ENCODE measurements around the gene GNPNAT1.

Gene GNPNAT1

GRCh38 chr14:52791223-52792096 lies at the start of gene GNPNAT1:
Gene GNPNAT1, minus strand, starts transcription at chr14:52791607. Its CDS starts 6,957 bp downstream, at chr14:52784650.
- peak; percentile 72 for DNase-seq

DNA sequence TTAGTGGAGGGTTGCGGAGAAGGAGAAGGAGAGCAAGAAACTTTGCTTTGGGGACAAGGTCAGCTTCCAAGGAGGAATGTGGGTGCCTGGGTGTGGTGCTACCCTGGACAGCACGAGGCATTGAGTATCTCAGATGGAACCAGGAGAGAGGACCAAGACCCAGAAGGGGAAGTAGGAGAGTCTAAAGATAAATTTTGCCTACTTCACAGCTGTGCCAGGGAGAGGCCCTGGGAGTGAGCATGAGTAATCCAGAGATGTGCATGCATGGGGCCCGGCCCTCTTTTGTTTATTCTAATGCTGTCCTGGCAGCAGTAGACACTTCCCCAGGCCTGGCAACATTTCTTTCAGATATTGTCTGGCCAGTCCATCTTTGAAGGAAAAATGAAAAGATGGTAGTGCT lies 49.5 kb upstream of the GNPNAT1 start:
- no peak for DNase-seq

DNA sequence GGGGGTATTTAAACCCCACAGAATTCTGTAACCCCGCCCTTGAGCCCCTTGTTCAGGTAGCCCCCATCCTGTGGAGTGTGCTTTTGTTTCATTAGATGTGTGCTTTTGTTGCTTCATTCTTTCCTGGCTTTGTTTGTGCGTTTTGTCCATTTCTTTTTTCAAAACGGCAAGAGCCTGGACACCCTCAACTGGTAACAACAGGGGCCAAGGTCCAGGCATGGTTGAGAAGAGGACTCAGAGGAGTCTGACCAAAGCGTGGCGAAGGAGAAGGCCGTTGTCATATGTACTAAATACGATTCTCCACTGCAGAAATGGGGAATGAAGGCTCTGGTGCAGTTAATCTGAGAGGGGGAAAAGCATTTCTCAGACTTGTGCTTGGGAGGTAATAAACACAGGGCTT lies 46.0 kb upstream of the GNPNAT1 start:
- DNase-seq = no peak

DNA sequence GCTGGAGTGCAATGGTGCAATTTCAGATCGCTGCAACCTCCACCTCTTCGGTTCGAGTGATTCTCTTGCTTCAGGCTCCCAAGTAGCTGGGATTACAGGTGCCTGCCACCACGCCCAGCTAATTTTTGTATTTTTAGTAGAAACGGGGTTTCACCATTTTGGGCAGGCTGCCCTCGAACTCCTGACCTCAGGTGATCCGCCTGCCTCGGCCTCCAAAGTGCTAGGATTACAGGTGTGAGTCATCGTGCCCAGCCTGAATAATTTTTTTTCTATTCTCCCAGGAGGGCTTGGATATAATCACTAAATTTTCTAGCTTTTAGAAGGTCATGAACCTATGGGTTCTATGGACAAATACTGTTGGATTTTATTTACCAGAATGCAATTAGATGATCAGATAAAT lies 44.7 kb upstream of the GNPNAT1 start:
- no peak for DNase-seq

- peak; percentile 94 for DNase-seq
Measured at GRCh38 chr14:52835122-52835903, 43.9 kb upstream of the GNPNAT1 start.

DNA sequence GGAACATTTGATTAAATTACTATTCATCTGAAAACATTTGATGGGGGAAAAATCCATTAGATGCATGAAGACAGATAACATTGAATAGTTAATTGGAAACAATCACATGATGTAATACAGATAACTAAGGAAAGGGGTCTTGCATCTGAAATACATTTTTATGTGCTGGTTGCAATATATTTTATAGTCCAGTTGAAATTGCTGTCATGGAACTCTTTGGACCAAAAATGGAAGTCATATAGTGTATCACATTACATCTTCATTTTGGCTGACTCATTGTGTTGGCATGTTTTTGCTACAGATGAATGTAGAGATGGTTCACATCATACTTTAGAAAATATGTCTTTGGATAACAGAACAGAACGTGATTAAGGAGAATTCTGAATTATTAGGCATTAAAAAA lies 43.0 kb upstream of the GNPNAT1 start:
- DNase-seq = peak; percentile 23

DNA sequence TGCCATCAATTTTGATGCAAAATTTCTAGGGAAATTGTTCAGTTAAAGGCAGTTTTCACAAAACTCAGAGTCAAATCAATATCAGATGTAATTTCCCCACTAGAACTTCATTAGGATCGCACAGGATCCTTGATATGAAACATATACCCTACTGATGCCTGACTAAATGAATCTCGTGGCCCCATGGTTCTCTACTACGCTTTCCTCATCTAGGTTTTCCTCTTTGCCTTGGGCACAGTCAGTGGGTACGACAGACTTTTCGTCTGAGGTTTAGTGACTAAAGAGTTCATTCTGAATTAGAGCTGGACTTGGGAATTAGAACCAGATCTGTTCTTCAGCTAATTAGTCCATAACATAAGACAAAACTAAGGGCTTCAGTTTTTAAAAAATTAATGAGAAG lies 42.5 kb upstream of the GNPNAT1 start:
- DNase-seq = no peak

DNA sequence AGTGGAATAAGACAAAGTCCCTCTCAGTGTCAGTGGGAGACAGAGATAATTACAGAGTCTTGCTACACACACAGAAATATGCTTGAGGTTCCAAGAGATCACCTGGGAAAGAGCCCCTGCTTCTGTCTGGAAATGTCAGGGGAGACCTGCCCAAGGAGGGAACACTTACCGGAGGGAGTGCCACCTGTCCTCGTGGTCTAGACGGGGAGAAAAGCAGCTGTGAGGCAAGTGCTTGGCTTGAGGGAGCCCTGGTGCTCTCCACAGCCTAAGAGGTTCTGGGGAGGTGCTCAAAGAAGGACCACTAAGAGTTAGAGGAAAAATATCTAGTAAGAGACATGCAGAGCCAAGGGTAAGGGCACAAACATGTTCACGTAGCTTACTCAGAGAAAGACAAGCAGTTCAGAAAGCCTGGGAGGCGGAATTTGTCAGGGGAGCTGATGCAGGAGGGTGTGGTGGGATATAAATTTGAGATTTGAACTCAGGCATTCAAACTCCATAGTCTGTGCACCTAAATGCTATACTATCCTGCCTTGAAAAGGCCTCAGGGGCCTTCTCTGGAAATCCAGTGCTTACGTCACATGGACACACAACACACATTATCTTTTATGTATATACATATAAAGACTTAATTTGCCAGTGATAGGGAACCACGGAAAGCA lies 38.2 kb upstream of the GNPNAT1 start:
- DNase-seq = no peak

DNA sequence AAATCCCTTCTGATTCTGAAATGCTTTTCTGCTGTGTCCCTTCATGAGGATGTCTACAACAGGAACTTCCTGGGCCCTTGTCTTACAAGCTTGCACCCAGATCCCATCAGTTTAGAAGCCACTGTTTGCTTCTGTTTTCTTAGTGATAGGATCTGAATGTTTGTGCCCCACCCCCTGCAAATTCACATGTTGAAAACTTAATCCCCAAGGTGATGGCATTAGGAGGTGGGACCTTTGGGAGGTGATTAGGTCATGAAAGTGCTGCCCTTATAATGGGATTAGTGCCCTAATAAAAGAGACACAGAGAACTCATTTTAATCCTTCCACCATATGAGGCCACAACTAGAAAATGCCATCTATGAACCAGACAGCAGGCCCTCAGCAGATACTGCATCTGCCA lies 36.0 kb upstream of the GNPNAT1 start:
- no peak for DNase-seq

DNA sequence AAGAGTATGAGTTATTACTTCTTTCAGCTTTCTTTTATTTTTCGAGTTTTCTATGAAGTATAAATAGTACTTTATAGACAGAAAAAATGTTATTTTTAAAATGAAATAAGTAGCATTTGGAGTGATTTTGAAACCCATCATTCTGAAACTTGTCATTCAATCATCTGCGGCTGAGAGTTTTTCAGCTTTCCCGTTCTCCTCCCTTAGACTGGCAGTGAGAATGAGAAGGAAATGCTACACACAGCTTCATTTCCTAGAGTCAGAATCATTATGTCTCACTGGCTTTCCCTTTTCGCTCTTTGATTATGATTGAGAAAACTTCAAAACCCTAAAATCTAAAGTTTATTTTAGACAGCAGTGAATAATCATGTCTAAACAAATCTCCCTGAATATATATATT lies 33.7 kb upstream of the GNPNAT1 start:
- no peak for DNase-seq

DNA sequence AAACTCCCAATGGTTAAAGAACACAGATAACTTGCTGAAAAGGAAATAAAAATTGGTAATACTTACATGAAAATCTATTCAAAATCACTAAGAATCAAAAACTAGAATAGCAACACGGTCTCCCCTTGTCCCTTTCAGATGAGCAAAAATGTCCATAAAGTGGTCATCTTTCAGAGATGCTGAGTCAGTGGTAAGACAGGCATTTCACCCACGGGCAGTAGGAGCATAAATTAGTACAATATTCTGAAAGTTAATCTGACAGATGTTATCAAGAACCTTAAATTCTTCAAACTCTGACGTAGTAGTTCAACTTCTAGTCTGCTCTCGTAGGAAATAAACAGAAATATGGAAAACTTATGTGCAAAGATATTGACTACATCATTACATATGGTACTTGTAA lies 33.1 kb upstream of the GNPNAT1 start:
- DNase-seq = no peak

GRCh38 chr14:52821805-52822250 lies 30.4 kb upstream of the GNPNAT1 start:
- no peak for DNase-seq

DNA sequence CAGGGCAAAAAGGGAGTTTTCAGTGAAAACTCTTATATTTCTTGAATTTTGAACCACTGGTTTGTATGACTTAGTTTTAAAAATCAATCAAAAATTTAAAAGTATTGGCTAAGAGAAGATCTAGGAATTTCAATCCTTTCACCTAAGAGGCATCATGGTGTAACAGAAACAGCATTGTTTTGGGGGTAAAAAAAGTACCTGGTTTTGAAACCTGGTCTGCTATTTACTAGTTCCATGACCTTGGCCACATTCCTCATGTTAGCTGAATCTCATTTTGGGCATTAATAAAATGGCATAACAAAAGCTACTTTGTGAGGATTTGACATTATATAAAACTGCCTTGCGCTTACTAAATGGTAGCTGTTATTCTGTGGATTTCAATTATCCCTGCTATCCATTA lies 16.7 kb upstream of the GNPNAT1 start:
- DNase-seq = no peak

DNA sequence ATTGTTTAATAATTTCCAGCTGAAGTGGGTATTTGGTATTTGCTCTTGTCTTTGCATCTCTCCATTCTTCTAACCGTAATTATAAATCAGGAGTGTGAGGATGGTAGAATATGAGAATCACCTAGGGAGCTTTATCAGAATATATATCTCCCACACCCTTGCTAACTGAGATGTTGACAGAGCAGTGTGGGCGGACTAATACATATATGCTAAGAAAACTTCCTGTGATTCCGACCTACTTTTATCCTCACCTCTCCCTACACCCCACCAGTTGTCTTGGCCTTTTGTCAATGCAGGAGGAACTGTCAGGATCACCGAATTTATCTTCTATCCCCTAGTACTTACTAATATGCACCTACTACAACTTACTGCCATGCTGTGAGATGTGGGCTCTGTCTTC lies 14.7 kb upstream of the GNPNAT1 start:
- DNase-seq = no peak

GRCh38 chr14:52802597-52802996 lies 11.2 kb upstream of the GNPNAT1 start:
- no peak for DNase-seq

DNA sequence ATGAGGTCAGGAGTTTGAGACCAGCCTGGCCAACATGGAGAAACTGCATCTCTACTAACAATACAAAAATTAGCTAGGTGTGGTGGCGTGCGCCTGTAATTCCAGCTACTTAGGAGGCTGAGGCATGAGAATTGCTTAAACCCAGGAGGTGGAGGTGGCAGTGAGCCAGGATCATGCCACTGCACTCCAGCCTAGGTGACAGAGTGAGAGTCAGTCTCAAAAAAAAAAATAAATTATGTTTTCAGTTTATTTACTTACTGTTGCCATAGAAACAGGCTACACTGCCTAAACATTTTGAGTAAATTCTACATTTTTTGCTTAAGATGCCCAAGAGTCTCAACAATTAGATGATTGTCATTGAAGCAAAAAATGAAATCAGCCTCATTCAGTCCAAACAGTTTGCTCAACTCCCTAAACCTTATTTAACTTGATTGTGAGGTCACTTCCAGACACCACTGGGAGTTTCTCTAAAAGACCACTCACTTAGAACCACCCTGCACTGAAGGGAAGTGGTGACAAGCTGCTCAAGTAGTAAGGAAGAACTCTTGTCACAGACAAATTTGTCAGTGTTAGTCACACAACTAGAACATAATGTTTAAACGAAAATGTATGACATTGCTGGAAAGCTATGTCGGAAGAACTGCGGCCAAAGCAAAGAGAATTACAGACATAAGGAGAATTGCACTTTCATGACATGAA lies 9.8 kb upstream of the GNPNAT1 start:
- no peak for DNase-seq

- DNase-seq = no peak
Measured at GRCh38 chr14:52798826-52799225, 7.4 kb upstream of the GNPNAT1 start.

DNA sequence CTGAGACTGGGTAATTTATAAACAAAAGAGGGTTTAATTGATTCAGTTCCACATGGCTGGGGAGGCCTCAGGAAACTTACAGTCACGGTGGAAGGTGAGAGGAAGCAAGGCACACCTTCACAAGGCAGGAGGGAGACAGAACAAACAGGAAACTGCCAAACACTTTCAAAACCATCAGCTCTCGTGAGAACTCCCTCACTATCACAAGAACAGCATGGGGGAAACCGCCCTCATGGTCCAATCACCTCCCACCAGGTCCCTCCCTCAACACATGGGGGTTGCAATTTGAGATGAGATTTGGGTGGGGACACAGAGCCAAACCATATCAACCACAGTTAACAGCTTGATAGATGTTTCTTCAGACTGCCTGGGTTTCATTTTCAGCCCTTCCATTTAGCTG lies 6.2 kb upstream of the GNPNAT1 start:
- DNase-seq = no peak

- no peak for DNase-seq
Measured at GRCh38 chr14:52793061-52793460, 1.7 kb upstream of the GNPNAT1 start.

- DNase-seq = no peak
Measured at GRCh38 chr14:52792097-52792415, 649 bp upstream of the GNPNAT1 start.

GRCh38 chr14:52790756-52791222 lies 618 bp downstream of the GNPNAT1 start:
- DNase-seq = no peak

- no peak for DNase-seq
Measured at GRCh38 chr14:52790011-52790755, 1.2 kb downstream of the GNPNAT1 start.
